ENCODE results near the gene SLC49A4.

Gene SLC49A4

DNA sequence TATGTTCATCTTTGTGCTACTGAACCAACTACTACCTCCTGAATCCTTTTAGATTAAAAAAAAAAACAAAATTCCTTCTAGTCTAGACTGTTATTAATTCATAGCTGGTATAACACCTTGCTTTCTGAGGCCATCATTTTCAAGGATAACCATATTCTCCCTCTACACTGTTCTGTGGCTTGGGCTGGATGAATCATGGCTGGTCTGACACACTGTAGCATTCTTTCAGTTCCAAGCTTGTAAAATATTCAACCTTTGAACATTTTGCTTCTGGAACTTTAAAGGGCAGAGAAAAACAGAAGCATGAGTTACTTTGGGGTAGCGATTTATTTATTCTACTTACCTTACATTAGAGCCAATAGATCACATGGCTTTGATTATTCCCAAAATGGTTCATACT lies 8.8 kb upstream of the SLC49A4 start:
- no peak for DNase-seq (ENCODE audit: low read depth, low spot score)

DNA sequence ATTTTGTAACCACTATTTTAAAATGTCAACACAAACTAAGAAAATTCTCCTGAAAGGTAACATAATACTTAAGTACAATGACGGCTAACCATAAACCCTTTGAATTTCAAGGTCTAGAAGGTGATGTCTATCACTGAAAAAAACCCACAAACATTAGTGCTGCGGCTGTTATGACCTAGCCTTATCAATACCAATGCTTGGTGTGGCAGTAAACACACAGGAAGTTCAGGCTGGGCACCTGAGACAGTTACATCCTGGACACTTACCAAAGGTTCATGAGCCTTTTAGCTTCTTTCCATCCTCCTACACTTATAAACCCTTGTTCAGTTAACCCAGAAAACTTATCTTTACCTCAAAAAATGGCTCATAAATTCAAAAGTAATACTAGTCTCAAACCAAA lies 7.0 kb upstream of the SLC49A4 start:
- no peak for DNase-seq (ENCODE audit: low read depth, low spot score)

DNA sequence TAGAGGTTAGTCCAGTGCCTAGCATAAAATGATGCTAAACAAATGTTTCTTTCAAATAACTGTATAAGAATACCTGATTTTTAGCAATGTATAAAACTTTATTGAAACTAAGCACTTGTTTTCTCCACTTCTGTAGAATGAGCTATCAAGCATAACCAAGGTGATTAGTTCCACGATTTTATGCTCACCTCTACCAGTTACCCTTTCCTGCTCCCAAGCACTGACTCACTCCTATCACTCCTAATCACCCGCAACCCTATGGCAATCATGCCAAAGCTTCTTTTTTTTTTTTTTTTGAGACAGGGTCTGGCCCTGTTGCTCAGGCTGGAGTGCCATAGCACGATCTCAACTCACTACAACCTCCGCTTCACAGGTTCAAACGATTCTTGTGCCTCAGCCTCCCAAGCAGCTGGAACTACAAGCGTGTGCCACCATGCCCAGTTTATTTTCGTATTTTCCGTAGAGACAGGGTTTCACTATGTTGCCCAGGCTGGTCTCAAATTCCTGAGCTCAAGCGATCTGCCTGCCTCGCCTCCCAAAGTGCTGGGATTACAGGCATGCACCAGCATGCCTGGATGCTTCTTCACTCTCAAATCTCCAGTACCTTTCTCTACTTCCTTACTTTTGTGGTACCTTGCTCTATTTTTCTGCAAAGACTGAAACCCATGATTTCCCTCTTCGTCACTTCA lies 5.1 kb upstream of the SLC49A4 start:
- DNase-seq (ENCODE audit: low read depth, low spot score) = no peak

DNA sequence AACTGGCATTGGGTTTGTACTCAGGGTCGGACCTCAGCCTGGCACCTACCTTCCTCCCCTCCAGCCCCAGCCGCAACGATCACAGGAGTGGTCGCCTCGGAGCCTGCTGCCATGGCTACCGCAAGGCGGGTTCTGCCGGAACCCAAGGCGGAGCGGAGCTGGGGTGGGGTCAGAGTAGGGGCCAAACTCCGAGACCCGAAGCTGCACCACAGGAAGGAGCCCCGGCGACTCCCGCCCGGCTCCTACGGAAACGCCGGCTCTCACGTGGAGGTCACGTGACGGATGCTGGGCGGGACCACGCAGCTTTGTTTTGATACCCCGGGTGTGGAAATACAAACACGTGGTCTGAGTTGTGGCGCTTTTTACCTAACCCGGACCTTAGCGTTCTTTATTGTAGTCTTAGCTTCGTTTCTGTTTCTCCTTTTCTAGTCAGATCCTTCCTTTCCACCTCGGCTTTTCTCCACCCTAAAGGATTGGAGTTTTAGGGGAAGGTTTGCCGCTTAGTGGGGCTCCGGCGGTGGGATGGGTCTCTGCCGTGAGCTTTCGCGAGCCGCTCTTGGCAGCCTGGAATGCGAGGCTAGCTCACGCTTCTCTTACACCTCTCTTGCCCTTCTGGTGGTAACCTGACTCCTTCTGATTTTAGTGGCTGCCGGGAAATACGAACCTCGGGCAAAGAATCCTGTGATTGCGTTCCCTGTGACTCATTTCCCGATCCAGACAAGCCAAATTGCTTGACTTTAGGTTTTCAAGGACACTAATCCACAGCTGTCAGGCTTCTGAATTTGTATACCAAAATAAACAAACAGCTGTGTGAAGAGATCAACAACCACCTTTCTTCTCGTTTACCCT lies 1.1 kb upstream of the SLC49A4 start, which contains the start of gene HSPBAP1:
TSS of gene HSPBAP1 (minus strand) at position 264 of the 849 bp plus-strand sequence. CDS start at position 113, 151 bp downstream.
- DNase-seq (ENCODE audit: low read depth, low spot score) = peak; percentile 97

DNA sequence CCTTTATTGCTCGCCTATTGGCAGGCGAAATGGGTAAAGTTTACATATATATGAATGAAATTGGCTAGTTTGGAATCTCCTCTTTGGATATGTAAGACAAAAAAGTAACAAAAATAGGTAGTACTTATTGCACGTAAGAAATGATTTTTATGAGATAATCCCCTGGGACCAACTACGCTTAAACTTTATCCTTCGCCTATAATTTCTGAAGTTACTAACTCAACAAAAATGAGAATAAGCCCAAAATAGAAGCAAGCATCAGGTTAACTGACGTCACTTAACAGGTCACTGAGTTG lies 438 bp upstream of the SLC49A4 start:
- no peak for DNase-seq (ENCODE audit: low read depth, low spot score)

DNA sequence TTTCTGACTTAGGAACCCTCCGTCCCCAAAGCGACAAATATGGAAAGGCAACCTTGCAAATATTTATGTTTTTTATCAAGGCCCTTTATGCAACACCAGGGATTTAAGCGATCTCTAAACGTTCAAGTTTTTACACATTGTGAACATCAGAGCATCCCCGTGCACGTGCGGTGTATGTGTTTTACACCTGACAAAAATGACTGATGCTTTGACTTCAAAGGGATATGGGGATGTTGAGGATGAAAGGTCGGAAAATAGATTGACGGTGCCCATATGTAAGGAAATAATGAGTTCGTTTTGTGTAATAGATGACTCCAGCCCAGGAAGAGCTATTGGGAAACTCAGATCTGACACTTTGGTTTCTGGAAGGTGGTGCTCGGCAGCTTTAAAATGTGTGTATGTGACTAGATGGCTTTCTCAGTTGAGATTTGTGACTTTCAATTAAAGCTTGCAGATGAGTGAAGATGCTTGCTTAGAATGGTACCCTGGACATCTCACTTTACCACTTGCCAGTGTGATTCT lies 866 bp downstream of the SLC49A4 start:
- no peak for DNase-seq (ENCODE audit: low read depth, low spot score)

DNA sequence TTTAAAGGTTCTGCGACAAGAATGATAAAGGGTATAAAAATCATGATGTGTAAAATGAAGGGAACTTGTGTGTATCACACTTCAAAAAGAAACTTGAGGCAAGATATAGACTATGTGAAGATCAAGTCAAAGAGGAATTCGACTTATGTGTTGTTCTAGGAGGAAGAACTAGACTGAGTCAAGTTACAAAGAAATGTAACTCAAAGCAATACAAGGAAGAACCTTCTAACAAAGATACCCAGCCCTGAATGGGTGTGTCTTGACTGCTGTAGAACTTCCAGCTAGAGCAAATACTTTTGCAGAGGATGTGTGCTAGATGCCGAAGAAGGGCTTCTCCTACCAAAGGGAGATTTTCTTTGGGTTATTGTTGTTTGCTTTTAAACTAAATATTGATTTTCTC lies 2.4 kb downstream of the SLC49A4 start:
- no peak for DNase-seq (ENCODE audit: low read depth, low spot score)

DNA sequence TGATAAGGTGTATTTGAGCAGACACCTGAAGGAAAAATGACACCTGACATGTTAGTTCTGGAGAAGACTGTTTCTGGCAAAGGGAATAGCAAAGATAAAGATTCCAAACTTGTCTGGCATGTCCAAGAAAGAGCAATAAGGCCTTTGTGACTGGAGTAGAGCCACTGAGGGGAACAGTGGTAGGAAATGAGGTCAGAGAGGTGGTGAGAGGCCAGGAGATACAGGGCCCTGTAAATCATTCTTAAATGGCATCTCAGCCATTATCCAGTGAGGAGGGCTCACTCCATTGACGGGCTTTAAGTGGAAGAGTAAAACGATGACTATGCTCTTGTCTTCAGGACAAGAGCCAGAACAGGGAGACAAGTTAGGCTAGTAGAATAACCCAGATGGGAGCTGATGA lies 4.5 kb downstream of the SLC49A4 start:
- peak; percentile 28 for DNase-seq (ENCODE audit: low read depth, low spot score)

DNA sequence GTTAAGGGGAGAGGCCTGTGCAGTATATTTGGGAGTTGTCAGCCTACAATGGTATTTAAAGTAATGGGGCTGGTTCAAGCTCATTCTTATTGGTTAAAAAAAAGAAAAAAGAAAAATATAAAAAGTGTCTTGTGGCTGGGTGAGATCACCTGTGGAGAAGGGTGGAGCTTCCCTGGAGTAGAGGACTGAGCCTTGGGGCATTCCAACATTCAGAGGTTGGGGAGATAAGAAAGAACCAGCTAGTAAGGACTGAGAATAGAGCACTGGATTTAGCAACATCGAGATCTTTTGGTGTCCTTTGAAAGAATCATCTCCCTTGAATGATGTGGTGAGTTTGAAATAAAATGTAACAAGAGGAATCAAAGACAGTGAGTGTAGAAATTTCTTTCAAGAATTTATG lies 5.2 kb downstream of the SLC49A4 start:
- DNase-seq (ENCODE audit: low read depth, low spot score) = peak; percentile 28

DNA sequence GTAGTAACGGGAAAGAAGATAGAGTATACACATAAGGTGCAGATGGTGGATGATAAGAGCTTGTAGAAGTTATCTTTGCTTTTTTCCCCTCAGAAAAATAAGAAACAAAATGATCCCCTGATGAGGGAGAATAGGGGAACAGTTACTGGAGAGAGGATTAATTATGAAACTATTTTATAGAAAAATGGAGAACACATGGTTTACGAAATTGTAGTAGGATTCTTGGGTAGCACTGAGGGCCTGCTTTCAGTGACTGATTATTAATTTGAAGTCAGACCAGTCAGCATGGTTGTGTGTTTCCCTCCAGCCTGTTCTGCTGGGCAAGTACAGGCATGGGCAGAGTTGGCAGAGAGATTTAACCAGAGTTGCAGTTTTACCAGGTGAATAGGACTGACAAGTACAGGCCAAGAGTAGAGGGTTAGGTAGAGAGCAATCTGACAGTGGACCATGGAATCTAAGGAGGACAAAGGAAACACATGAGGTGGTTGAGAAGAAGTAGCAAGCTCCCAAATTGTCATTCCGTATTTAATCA lies 5.9 kb downstream of the SLC49A4 start:
- no peak for DNase-seq (ENCODE audit: low read depth, low spot score)

DNA sequence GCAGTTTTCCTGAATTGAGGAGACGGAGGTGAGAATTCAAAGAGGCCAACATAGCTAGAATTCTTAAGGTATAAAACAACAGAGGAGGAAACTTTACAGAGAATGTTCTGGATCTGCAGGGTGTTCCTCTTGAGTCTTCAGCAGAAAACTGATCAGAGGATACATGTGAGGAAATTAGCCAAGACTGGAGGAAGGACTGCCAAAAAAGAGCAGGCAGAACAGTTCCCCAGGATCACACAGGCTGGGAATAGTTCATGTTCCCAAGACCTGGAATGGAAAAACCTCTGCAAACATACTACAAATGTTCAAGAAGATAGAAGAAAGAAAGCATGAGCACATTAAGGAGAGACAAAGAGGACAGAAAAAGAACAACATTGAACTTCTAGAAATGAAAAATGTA lies 7.5 kb downstream of the SLC49A4 start:
- no peak for DNase-seq (ENCODE audit: low read depth, low spot score)

DNA sequence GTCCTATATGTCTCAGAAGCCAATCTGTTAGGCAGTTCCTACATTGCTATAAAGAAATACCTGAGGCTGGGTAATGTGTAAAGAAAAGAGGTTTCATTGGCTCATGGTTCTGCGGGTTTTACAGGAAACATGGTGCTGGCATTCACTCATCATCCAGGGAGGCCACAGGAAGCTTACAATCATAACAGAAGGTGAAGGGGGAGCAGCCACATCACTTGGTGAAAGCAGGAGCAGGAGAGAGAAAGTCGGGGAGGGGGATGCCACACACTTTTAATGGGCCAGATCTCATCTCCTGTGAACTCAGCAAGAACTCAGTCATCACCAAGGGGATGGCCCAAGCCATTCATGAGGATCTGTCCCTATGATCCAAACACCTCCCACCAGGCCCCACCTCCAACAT lies 9.1 kb downstream of the SLC49A4 start:
- DNase-seq (ENCODE audit: low read depth, low spot score) = no peak

DNA sequence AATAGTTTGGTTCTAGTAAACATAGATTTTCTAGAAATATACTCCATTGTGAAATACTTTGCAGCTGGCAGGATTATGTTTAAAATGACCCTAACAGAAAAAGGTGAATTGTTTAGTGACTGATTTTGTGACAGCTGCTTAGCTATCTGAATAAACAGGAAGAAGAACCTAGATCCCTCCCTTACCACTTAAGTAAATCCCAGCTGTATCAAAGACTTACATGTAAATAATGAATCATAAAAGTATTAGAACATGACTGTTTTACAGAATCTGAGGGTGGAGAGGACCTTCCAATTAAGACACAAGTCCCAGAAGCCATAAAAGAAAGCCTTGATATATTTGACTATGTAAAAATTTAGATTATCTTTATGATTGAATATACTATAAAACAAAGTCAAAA lies 15.9 kb downstream of the SLC49A4 start:
- DNase-seq (ENCODE audit: low read depth, low spot score) = no peak

DNA sequence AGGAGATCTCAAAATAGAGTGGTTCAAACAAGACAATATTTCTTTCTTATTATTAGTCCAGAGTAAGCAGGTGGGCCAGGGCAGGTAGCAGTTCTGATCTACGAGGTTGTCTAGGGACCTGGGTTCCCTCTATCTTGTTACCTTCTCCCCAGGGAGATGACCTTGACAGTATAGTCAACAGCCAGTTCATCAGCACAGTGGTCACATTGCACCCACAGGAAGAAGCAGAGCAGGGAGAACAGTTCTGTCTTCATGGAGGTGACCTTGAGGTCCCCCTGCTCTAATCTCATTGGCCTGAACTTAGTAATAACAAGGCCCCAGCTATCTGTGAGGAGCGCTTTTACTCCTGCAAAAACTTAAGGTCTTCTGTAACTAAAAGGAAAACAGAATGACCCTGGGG lies 21.7 kb downstream of the SLC49A4 start:
- no peak for DNase-seq (ENCODE audit: low read depth, low spot score)

DNA sequence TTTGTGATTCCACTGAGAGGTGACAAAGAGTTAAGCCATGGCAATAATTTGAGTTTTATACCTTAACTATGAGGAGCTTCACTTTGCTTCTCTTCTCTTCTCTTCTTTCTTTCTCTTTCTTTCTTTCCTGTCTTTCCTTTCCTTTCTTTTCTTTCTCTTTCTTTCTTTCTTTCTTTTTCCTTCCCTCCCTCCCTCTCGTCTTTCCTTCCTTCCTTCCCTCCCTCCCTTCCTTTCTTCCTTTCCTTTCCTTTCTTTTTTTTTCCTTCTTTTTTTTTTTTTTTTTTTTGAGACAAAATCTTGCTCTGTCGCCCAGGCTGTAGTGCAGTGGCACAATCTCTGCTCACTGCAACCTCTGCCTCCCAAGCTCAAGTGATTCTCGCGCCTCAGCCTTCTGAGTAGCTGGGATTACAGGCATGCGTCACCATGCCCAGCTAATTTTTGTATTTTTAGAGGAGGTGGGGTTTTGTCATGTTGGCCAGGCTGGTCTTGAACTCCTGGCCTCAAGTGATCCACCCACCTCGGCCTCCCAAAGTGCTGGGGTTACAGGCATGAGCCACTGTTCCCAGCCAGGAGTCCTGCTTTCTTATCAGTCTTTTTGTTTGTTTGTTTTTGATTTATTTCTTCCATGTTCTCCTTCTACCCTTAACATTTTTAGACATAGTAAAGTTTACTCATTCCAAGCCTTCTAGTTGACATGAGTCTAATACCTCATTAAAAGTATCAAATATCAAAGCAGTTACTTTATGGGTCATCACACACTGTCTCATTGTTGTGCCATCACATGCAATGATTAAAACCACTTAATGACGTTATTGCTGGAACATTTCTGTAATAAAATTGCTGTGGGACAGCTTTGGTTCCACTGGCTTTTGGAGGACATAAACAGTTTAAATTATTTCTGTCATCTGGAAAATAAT lies 29.9 kb downstream of the SLC49A4 start:
- no peak for DNase-seq (ENCODE audit: low read depth, low spot score)

DNA sequence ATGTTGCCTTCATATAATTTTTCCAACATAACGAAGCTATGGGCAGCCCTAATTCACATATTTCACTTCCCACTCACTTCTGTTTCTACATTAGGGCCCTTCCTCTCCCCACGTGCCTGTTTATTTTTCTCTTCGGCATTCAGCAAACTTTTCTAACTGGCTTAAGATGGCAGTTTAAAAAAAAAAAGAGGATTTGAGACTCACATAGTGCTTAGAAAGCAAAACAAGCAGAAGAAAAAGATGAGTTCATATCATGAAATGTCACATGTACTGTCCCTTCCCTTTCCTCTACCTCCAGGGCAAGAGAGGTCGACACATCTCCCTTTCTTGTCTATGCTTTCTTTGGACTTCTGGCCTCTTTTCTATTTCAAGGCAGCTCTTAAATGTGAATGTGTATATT lies 30.6 kb downstream of the SLC49A4 start:
- no peak for DNase-seq (ENCODE audit: low read depth, low spot score)

DNA sequence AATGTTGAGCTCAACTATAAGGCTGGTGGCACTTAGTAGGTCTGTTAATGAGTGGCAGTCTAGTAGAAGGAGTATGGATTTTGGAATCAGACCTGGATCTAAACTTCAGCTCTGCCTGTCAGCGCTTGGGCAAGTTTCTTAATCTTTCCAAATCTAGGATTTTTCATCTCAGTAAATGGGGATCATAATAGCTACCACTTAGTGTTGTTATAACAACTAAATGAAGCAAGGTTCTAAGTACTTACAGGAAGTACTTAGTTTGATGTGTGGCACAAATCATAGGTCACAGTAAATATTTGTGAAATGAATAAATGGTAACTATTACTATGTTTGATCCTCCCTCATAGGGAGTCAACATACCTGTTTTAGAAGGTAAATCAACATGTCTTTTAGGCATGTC lies 31.4 kb downstream of the SLC49A4 start:
- DNase-seq (ENCODE audit: low read depth, low spot score) = no peak

DNA sequence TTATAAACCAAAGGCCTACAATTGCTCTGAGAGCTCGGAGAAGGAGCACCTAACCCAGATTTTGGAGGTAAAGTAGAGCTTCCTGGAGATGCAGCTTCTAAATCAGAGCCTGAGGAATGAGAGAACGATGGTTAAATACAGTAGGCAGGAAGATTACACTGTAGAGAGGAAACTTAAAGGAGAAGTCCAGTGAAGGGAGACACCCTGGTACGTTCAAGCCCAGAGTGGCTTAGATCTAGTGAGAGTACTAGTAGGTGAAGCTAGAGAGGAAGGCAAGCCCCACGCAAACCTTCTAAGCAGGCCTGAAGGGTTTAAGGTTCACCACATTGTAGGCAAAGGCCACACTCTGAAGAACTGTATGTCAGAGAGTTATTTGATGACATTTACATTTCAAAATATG lies 33.4 kb downstream of the SLC49A4 start:
- DNase-seq (ENCODE audit: low read depth, low spot score) = no peak

DNA sequence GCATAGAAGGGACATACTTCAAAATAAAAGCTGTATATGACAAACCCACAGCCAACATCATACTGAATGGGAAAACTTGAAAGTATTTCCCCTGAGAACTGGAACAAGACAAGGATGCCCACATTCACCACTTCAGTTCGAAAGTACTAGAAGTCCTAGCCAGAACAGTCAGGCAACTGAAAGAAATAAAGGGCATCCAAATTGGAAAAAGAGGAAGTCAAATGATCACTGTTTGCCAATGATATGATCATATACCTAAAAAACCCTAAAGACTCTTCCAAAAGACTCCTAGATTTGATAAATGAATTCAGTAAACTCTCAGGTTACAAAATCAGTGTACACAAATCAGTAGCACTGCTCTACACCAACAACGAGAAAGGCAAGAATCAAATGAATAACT lies 40.7 kb downstream of the SLC49A4 start:
- DNase-seq (ENCODE audit: low read depth, low spot score) = no peak

DNA sequence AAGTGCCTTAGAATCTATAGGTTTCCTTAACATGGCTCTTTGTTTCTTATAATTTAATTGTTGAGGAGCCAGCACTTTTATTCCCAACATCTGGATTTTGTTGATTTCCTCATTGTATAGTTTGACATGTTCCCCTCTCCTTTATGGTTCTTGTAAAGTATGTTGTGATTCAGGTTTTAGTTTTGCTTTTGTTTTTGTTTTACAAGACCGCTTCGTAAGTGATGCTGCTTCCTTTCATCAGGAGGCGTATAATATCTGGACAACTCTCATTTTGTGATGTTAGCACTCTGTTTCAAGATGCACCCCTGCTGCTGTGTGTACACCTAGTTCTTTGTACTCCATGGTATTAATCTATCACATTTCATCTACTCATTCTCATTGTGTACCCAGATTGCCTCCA lies 48.7 kb downstream of the SLC49A4 start:
- no peak for DNase-seq (ENCODE audit: low read depth, low spot score)

DNA sequence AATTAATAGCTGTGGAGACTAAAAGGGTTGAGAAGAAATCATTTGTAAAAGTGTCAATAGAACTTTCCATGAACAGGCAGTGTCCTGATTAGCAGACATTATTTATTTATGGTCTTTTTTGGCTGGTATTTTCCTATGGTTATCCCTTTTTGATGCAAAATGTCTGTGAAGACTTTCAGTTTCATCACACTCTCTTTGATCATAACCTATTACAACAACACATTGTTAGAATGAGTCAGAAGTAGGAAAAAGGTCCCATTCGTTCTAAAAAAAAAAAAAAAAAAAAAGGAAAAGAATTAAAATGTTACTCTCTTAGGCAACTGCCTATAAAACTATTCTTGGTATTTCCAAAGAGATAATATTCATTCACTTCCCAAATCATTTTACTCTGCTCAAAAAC lies 62.1 kb downstream of the SLC49A4 start:
- no peak for DNase-seq (ENCODE audit: low read depth, low spot score)

DNA sequence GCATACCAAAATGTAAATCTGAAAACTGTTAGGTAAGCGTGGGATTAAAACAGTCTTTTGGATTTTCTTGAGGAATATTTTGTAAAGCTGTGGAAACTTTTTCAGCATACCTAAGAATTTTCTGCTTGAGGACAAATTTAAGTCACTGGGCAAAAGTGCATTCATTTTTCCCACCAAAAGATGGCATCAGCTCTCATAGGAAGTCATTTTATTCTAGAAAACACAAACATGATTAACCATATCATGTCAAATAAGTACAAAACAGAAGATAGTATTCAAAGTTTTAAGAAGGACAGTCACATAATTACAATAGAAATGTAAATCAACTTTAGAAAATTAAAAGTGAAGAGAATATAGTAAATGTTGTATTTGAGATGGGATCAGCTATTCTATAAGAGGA lies 63.5 kb downstream of the SLC49A4 start:
- DNase-seq (ENCODE audit: low read depth, low spot score) = no peak
